A549 treated with DMSO at 1 μM for 4 hours (cell line): ENCODE data around the gene ASAH2B. TPM values are rescaled to one million over a fixed set of nuclear protein-coding genes. Genes with fewer than 3 reads are reported as not detected.

Source experiments
- total RNA-seq: library from RNA; stranded (reverse); fragments of 200-300 nt; extraction: Qiagen RNA extraction; gene quantifications from 5 replicates; pipeline ENCODE4 v1.2.3, GENCODE V29; 2022; ENCODE audit warnings: low read depth

ASAH2B gene
- total RNA-seq, result 4.2 to 5.5 TPM (median 4.7 TPM) in 5 replicates

GRCh38 chr10:50739618-50740292 is at the start of gene ASAH2B:
ASAH2B (plus strand) TSS chr10:50739936; CDS start chr10:50745131, 5,195 bp downstream.

Other genes starting within 250 kb of the ASAH2B start
- 23.8 to 34.0 TPM (median 28.2 TPM) in 5 replicates for gene SGMS1, start 116.0 kb upstream of the ASAH2B start, total RNA-seq
- gene A1CF, start 145.7 kb downstream of the ASAH2B start, total RNA-seq, result 0.06 to 0.07 TPM (median 0.06 TPM) in 4 of 5 replicates, not detected in the other